Mesothelial cell of epicardium (in vitro differentiated cells): ENCODE results near the gene UBP1. TPM values are rescaled to one million over a fixed set of nuclear protein-coding genes. Genes with fewer than 3 reads are reported as not detected.

Source experiments
- total RNA-seq: library from RNA; stranded (reverse); gene quantifications from 3 replicates; pipeline ENCODE4 v1.2.1, GENCODE V29; 2021

The UBP1 gene
- total RNA-seq, 1 donor from 2014 or later, result 81.5 TPM

Other genes starting within 250 kb of the UBP1 start
- 1.3 to 1.8 TPM (median 1.7 TPM) in 3 replicates for gene SUSD5, start 221.6 kb downstream of the UBP1 start, total RNA-seq
- 23.5 to 25.6 TPM (median 23.6 TPM) in 3 replicates for gene FBXL2, start 163.0 kb downstream of the UBP1 start, total RNA-seq